HCT116 (cell line): ENCODE results near the gene TSC1. TPM values are rescaled to one million over a fixed set of nuclear protein-coding genes. Genes with fewer than 3 reads are reported as not detected.

Source experiments
- ATAC-seq: fragments of 200-7000 bp; cut with Tn5 transposase; 2 replicates; pipeline ENCODE4 v1.9.1; 2020; ENCODE audit warnings: mild to moderate bottlenecking, moderate library complexity
- BruUV-seq: library from RNA; stranded (reverse); fragments of 400-500 nt; replicated peaks from 2 replicates; lab custom pipeline; 2021; lab: Mats Ljungman, UMichigan
- CTCF ChIA-PET: fragments of 300-600 bp; sonication (Branson Sonifier 250); formaldehyde crosslinking; loops from one replicate; lab custom pipeline; 2021; ENCODE audit warnings: antibody characterized with exemption; lab: Charles Lee
- POLR2A ChIA-PET: fragments of 300-600, 350-600 bp; sonication (Branson Sonifier 250); formaldehyde crosslinking; loops from one replicate; lab custom pipeline; 2021; ENCODE audit warnings: antibody characterized with exemption; lab: Charles Lee
- RAD21 ChIA-PET, 2 experiments: fragments of 300-600 bp; sonication (Branson Sonifier 250); formaldehyde crosslinking; loops; one replicate each; lab custom pipeline; 2023; ENCODE audit warnings: low total read pairs in 2 of 2; ENCODE audit not compliant: uncharacterized antibody in 2 of 2, unreplicated experiment in 2 of 2, low non-redundant PET in 1 of 2; lab: Charles Lee
- DNase-seq: peaks from one replicate; pipeline ENCODE4 v3.0.0-alpha.2; 2010; ENCODE audit warnings: low read depth, low spot score
- H2AFZ ChIP-seq: fragments of 200-600 bp; shearing (Covaris generic), sonication (generic); 2 replicates; pipeline ENCODE4 v1.6.1; 2017; ENCODE audit warnings: low read depth, mixed run types, mixed read lengths, antibody characterized with exemption, low read length; ENCODE audit not compliant: poor library complexity, severe bottlenecking
- H3K27ac ChIP-seq: 2 replicates; pipeline ENCODE4 v1.5.1; 2012; ENCODE audit warnings: low read depth, low read length
- H3K27me3 ChIP-seq: fragments of 200-600 bp; sonication (generic); 2 replicates; pipeline ENCODE4 v1.6.1; 2016; ENCODE audit warnings: mixed run types, low read length, mixed read lengths; ENCODE audit not compliant: insufficient read depth
- H3K36me3 ChIP-seq, 2 experiments: fragments of 200-500 bp in 1 of 2; fragments of 200-600 bp in 1 of 2; sonication (Bioruptor generic) in 1 of 2; sonication (generic) in 1 of 2; 2 replicates each; pipeline versions ENCODE4 v1.5.1 to v1.6.1; 2014 to 2016; ENCODE audit warnings: low read length in 2 of 2, inconsistent platforms in 1 of 2, mixed read lengths in 1 of 2, mixed run types in 1 of 2; ENCODE audit not compliant: insufficient read depth in 2 of 2, control insufficient read depth in 1 of 2
- H3K4me1 ChIP-seq, 2 experiments: fragments of 200-600 bp in 1 of 2; sonication (generic) in 1 of 2; 2 replicates each; pipeline versions ENCODE4 v1.5.1 to v1.6.1; 2012 to 2017; ENCODE audit warnings: low read length in 2 of 2, inconsistent platforms in 1 of 2, mild to moderate bottlenecking in 1 of 2, mixed read lengths in 1 of 2, mixed run types in 1 of 2, moderate library complexity in 1 of 2; ENCODE audit not compliant: insufficient read depth in 2 of 2, control insufficient read depth in 1 of 2
- H3K4me2 ChIP-seq: fragments of 200-600 bp; sonication (generic); 2 replicates; pipeline ENCODE4 v1.6.1; 2017; ENCODE audit warnings: mixed run types, low read length, mixed read lengths
- H3K4me3 ChIP-seq, 2 experiments: fragments of 200-600 bp in 1 of 2; sonication (generic) in 1 of 2; replicated peaks in 1 of 2; 2 replicates each; pipeline ENCODE4 v1.5.1; 2011 to 2016; ENCODE audit warnings: low read length in 2 of 2, control low read depth in 1 of 2, low read depth in 1 of 2, mild to moderate bottlenecking in 1 of 2, mixed read lengths in 1 of 2, mixed run types in 1 of 2
- H3K79me2 ChIP-seq: fragments of 200-600 bp; sonication (generic); 2 replicates; pipeline ENCODE4 v1.6.1; 2017; ENCODE audit warnings: mild to moderate bottlenecking, mixed run types, low read length, moderate library complexity, mixed read lengths; ENCODE audit not compliant: insufficient read depth
- H3K9ac ChIP-seq: fragments of 200-600 bp; sonication (generic); 2 replicates; pipeline ENCODE4 v1.6.1; 2016; ENCODE audit warnings: low read length, mixed read lengths
- H3K9me2 ChIP-seq: fragments of 200-600 bp; sonication (generic), shearing (Covaris generic); 2 replicates; pipeline ENCODE4 v1.6.1; 2017; ENCODE audit warnings: mixed run types, mild to moderate bottlenecking, moderate library complexity; ENCODE audit not compliant: insufficient read depth
- H3K9me3 ChIP-seq, 2 experiments: fragments of 200-500 bp in 1 of 2; fragments of 200-600 bp in 1 of 2; sonication (Bioruptor generic) in 1 of 2; sonication (generic) in 1 of 2; 2 replicates each; pipeline ENCODE4 v1.6.1; 2014 to 2017; ENCODE audit warnings: low read length in 2 of 2, mixed read lengths in 2 of 2, inconsistent platforms in 1 of 2, low read depth in 1 of 2, mild to moderate bottlenecking in 1 of 2, mixed run types in 1 of 2, moderate library complexity in 1 of 2; ENCODE audit not compliant: control insufficient read depth in 1 of 2, insufficient read depth in 1 of 2
- H4K20me1 ChIP-seq: fragments of 200-600 bp; sonication (generic), shearing (Covaris generic); 2 replicates; pipeline ENCODE4 v1.6.1; 2017; ENCODE audit warnings: mixed run types, mild to moderate bottlenecking, moderate library complexity; ENCODE audit not compliant: insufficient read depth
- CBX3 ChIP-seq: IDR thresholded peaks from 2 replicates; pipeline ENCODE4 v1.6.1; 2012; ENCODE audit warnings: low read depth
- CEBPB ChIP-seq: IDR thresholded peaks from 2 replicates; pipeline ENCODE4 v1.6.1; 2012; ENCODE audit warnings: low read depth
- EZH2phosphoT487 ChIP-seq: fragments of 200-600 bp; IDR thresholded peaks from 2 replicates; pipeline ENCODE4 v1.6.1; 2018; ENCODE audit warnings: antibody characterized with exemption, borderline replicate concordance
- JUND ChIP-seq: IDR thresholded peaks from 2 replicates; pipeline ENCODE4 v1.6.1; 2012
- RAD21 ChIP-seq: IDR thresholded peaks from 2 replicates; pipeline ENCODE4 v1.6.1; 2012; ENCODE audit warnings: low read depth, mild to moderate bottlenecking
- REST ChIP-seq: IDR thresholded peaks from 2 replicates; pipeline ENCODE4 v1.6.1; 2012; ENCODE audit warnings: low read depth
- SIN3A ChIP-seq: IDR thresholded peaks from 2 replicates; pipeline ENCODE4 v1.6.1; 2012; ENCODE audit warnings: low read depth
- SP1 ChIP-seq: IDR thresholded peaks from 2 replicates; pipeline ENCODE4 v1.6.1; 2012; ENCODE audit warnings: low read depth
- ZNF274 ChIP-seq: fragments of 200-500 bp; sonication (Bioruptor generic); IDR thresholded peaks from 2 replicates; pipeline ENCODE4 v1.6.1; 2014; ENCODE audit warnings: mild to moderate bottlenecking, low read depth, low read length, inconsistent platforms
- intact Hi-C: fragments of 100-400 bp; cut with micrococcal nuclease; formaldehyde crosslinking; loops from 2 replicates; pipeline ENCODE4 v1.10.0; 2022
- total RNA-seq: library from RNA; stranded (reverse); gene quantifications from one replicate; pipeline ENCODE4 v1.2.1, GENCODE V29; 2021; ENCODE audit not compliant: unreplicated experiment

The TSC1 gene
- total RNA-seq, 1 experiment from 2014 or later: 34.5 TPM

- ChIA-PET RAD21 (no interaction called here), POLR2A (no interaction called here), CTCF (no interaction called here)
- H3K9me3 ChIP-seq: no peaks in the 10 kb centered on the region
- DNase-seq: no peak
- intact Hi-C loops: no loop called here
- TF ChIP-seq CBX3: no peak
- no peak for TF ChIP-seq CEBPB
- no peak for TF ChIP-seq SP1
- TF ChIP-seq JUND: no peak
- TF ChIP-seq REST: no peak
- no peak for TF ChIP-seq ZNF274
- TF ChIP-seq RAD21: no peak
- TF ChIP-seq EZH2phosphoT487: no peak
- TF ChIP-seq SIN3A: no peak
- H3K4me3 ChIP-seq: no peak overlapping the region
- no peaks in the 10 kb centered on the region for H3K4me1 ChIP-seq
- no peak overlapping the region for H3K9ac ChIP-seq
- no peak overlapping the region for H2AFZ ChIP-seq
- no peak for ATAC-seq
- H3K4me2 ChIP-seq: no peak overlapping the region
- H3K9me2 ChIP-seq: no peaks in the 10 kb centered on the region
- H3K27ac ChIP-seq: no peak overlapping the region
- H3K27me3 ChIP-seq: no peaks in the 10 kb centered on the region
- H4K20me1 ChIP-seq: no peaks in the 10 kb centered on the region
- no peaks in the 10 kb centered on the region for H3K79me2 ChIP-seq
- no TSS peak for BruUV-seq
- H3K36me3 ChIP-seq: no peaks in the 10 kb centered on the region
Observed at GRCh38 chr9:132866898-132867297, 77.5 kb downstream of the TSC1 start.
